Urinary bladder (tissue), 4 donors: ENCODE results near the gene EHD1. TPM values are rescaled to one million over a fixed set of nuclear protein-coding genes. Genes with fewer than 3 reads are reported as not detected.

Source experiments
- DNase-seq: peaks from one replicate; pipeline ENCODE4 v3.0.0-alpha.2; 2015; ENCODE audit errors: extremely low spot score
- H3K27ac ChIP-seq: one replicate; pipeline ENCODE4 v1.5.1; 2013; ENCODE audit warnings: low read depth, mild to moderate bottlenecking, moderate library complexity
- H3K36me3 ChIP-seq: one replicate; pipeline ENCODE4 v1.6.1; 2013; ENCODE audit warnings: mild to moderate bottlenecking, moderate library complexity; ENCODE audit not compliant: insufficient read depth
- H3K4me1 ChIP-seq: one replicate; pipeline ENCODE4 v1.6.1; 2013; ENCODE audit warnings: mild to moderate bottlenecking, moderate library complexity; ENCODE audit not compliant: insufficient read depth
- H3K4me3 ChIP-seq: one replicate; pipeline ENCODE4 v1.5.1; 2013; ENCODE audit warnings: low read depth, low read length
- WGBS: extraction: QIAGEN DNeasy Blood & Tissue Kit; methylation state at CpG from one replicate; pipeline ENCODE4 v1.1.7; 2013; 5-methylcytosine and 5-hydroxymethylcytosine counted together
- polyA plus RNA-seq: library from polyadenylated mRNA; stranded (reverse); fragments of 200-250 nt; gene quantifications from one replicate; pipeline ENCODE4 v1.2.3, GENCODE V29; 2013
- total RNA-seq: library from RNA; depleted of rRNA; stranded (reverse); fragments of >200 nt; gene quantifications from one replicate; pipeline ENCODE4 v1.2.3, GENCODE V29; 2014
- donor health status: healthy with polysubstance abuse.
- donor health status: healthy.

EHD1 gene
- total and polyA plus RNA-seq, 2 donors, result 31.3 to 50.5 TPM

DNA sequence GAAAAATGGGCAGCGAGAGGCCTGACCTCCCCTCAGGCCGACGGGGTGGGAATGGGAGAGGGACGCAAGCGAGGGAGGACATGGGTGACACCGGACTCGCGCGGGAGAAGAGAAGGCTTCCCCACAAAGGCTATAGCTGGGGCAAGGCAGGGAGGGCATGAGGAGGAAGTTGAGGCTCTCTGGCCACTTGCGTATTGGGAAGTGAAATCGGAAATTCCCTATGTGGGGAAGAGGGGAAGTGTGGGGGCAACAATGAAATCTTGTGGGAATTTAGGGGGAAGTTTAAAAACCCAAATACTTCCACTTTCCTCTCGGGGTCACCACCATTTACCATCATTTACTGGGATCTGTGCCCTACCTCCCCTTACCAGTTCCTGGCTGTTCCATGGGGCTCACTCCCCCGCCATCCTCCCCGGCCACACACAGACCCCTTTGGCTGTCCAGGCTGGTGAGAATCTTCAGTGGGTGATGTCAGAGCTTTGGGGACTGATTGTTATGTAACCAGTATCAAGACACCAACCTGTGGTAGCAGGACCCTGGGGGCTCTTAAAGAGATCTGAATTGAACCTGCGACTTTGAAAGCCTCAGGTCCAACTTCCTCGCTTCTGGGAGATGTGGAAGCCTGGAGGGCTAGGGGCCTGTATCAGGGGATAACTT, 951 bp upstream of the EHD1 start:
- Histone ChIP-seq H3K4me1 (no peaks in the 10 kb centered on the region), H3K36me3 (no peaks in the 10 kb centered on the region), H3K4me3 (peak overlapping the region; percentile 46), H3K27ac (peak overlapping the region; percentile 77)
- WGBS, result 19% methylated on average over 16 of the region's 16 CpGs
- no peak for DNase-seq

DNA sequence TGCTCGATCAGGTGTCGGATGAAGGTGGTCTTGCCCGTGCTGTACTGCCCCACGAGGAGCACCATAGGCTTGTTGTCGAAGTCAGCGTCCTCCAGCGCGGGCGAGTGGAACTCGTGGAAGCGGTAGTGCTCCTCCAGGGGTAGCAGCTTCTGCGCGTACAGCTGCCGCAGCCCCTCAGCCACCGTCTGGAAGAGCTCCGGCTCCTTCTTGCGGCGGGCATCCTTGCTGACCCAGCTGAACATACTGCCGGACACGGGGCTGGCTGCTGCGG, 263 bp downstream of the EHD1 start:
- WGBS, result under 1% methylated on average over 21 of the region's 21 CpGs
- Histone ChIP-seq H3K4me1 (no peaks in the 10 kb centered on the region), H3K4me3 (peak overlapping the region; percentile 72), H3K36me3 (no peaks in the 10 kb centered on the region), H3K27ac (peak overlapping the region; percentile 69)
- DNase-seq, result no peak

DNA sequence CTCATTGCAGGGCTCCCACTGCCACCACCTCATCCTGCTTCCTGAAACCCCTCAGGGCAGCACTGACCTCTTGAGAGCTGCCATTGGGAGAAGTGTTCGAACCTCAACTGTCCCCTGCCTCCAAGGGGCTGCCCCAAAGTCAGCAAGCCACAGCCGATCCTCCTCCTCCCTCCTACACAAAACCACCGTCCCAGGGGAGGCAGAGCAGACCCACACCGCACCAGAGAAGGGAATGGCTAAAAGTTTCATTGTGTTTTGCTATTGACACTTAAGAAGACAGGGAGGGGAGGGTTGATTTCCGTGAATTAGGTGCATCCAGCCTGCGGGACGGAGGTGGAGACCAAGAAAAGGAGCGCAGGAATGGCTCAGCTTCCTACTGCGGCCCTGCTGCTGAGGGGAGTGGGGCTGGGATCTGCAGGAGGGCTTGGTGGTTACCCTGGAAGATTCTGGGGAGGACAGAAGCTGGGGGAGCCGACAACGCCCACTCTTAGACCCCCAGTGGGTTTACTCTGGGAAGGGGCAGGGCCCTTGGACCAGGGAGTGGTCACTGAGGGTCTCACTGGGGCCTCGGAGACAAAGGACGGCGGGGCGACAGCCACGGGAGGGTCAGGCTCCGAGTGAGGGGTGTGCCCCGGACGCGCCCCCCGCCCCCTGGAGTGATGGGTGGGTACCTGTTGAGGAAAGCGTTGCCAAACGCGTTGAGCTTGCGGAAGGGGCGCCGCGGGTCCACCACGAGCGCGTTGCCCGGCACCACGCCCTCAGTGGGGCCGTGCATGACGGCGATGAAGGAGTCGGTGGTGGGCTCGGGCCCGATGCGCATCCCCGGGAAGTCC, 815 bp downstream of the EHD1 start:
- H3K4me3 ChIP-seq, result peak overlapping the region; percentile 72
- no peak for DNase-seq
- H3K36me3 ChIP-seq, result no peaks in the 10 kb centered on the region
- WGBS, result under 1% methylated on average over 41 of the region's 41 CpGs
- no peak overlapping the region for H3K27ac ChIP-seq
- no peaks in the 10 kb centered on the region for H3K4me1 ChIP-seq

GRCh38 chr11:64876835-64877341, 1.5 kb downstream of the EHD1 start:
- Histone ChIP-seq H3K4me1 (no peaks in the 10 kb centered on the region), H3K36me3 (no peaks in the 10 kb centered on the region), H3K27ac (no peak overlapping the region), H3K4me3 (peak overlapping the region; percentile 72)
- whole genome bisulfite sequencing, result 15% methylated on average over 14 of the region's 14 CpGs
- no peak for DNase-seq

- H3K36me3 ChIP-seq, result no peaks in the 10 kb centered on the region
- no peaks in the 10 kb centered on the region for H3K4me1 ChIP-seq
- H3K4me3 ChIP-seq, result peak overlapping the region; percentile 72
- 36% methylated on average over 11 of the region's 11 CpGs for WGBS
- no peak overlapping the region for H3K27ac ChIP-seq
- no peak for DNase-seq
These were observed 2.1 kb downstream of the EHD1 start for GRCh38 chr11:64876229-64876750.

GRCh38 chr11:64875369-64876228, 2.8 kb downstream of the EHD1 start:
- peaks cover under 1% of the 10 kb centered on the region for H3K4me1 ChIP-seq
- 66% methylated on average over 17 of the region's 17 CpGs for WGBS
- H3K36me3 ChIP-seq, result no peaks in the 10 kb centered on the region
- H3K27ac ChIP-seq, result no peak overlapping the region
- H3K4me3 ChIP-seq, result peak overlapping the region; percentile 72
- DNase-seq, result no peak

- no peak overlapping the region for H3K4me3 ChIP-seq
- no peak for DNase-seq
- H3K4me1 ChIP-seq, result peaks cover 1% of the 10 kb centered on the region
- no peaks in the 10 kb centered on the region for H3K36me3 ChIP-seq
- H3K27ac ChIP-seq, result no peak overlapping the region
- 82% methylated on average over 29 of the region's 29 CpGs for WGBS
These were observed 3.8 kb downstream of the EHD1 start for GRCh38 chr11:64874308-64875240.

- no peak for DNase-seq
- no peaks in the 10 kb centered on the region for H3K36me3 ChIP-seq
- peaks cover 1% of the 10 kb centered on the region for H3K4me1 ChIP-seq
- WGBS, result 77% methylated on average over 8 of the region's 8 CpGs
- no peak overlapping the region for H3K27ac ChIP-seq
- H3K4me3 ChIP-seq, result no peak overlapping the region
These were observed 5.5 kb downstream of the EHD1 start for GRCh38 chr11:64872790-64873488.

DNA sequence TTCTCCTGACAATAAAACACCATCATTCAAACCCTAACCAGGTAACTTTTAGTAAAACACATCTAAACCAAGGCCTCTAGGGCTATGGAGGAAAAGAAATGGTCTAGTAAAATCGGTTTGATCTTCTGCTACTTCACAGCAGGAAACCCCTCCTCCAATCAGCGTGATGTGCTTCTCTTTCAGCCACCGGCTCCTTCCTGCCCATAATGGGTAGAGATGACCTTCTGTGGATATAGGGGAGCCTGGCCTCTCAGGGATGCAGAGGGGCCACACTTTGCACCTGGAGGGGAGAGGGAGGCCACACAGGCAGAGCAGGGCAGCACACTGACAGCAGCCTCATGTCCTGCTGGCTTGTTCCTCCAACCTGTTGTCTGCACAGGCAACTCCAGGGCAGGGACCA, 6.9 kb downstream of the EHD1 start:
- H3K27ac ChIP-seq, result no peak overlapping the region
- no peak overlapping the region for H3K4me3 ChIP-seq
- 55% methylated on average over 3 of the region's 3 CpGs for WGBS
- no peak for DNase-seq
- H3K4me1 ChIP-seq, result peaks cover 1% of the 10 kb centered on the region
- no peaks in the 10 kb centered on the region for H3K36me3 ChIP-seq

GRCh38 chr11:64870893-64871466, 7.4 kb downstream of the EHD1 start:
- Histone ChIP-seq H3K4me3 (no peak overlapping the region), H3K36me3 (no peaks in the 10 kb centered on the region), H3K4me1 (peaks cover 1% of the 10 kb centered on the region), H3K27ac (peak overlapping the region; percentile 46)
- WGBS, result 60% methylated on average over 20 of the region's 20 CpGs
- no peak for DNase-seq

GRCh38 chr11:64870176-64870892, 8.1 kb downstream of the EHD1 start:
- Histone ChIP-seq H3K4me1 (peaks cover 1% of the 10 kb centered on the region), H3K4me3 (no peak overlapping the region), H3K36me3 (no peaks in the 10 kb centered on the region), H3K27ac (peak overlapping the region; percentile 46)
- DNase-seq, result no peak
- 32% methylated on average over 19 of the region's 19 CpGs for WGBS
